ENCODE measurements around the gene BOLA2B. TPM values are rescaled to one million over a fixed set of nuclear protein-coding genes. Genes with fewer than 3 reads are reported as not detected.
"Not testable (repeated sequence)": the region's sequence is repeated elsewhere in the genome, so short reads cannot be mapped to it uniquely, and the experiment has no call there.

BOLA2B gene
- total RNA-seq, 1 donor from 2014 or later, result 225 TPM

DNA sequence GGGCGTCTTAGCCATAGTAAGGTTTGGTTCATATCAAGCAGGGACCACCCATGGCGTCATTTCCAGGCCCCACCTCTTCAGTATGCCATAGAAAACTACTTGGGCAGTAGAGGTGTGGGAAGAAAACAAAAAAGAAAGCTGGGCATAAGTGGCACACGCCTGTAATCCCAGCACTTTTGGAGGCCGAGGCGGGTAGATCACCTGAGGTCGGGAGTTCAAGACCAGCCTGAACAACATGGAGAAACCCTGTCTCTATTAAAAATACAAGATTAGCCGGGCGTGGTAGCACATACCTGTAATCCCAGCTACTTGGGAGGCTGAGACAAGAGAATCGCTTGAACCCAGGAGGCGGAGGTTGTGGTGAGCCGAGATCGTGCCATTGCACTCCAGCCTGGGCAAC, 2.3 kb downstream of the BOLA2B start:
- H3K27me3 Mint-ChIP-seq (ENCODE audit: low read depth); H3K4me3 Mint-ChIP-seq (ENCODE audit: low read depth); H3K27ac Mint-ChIP-seq; DNase-seq (ENCODE audit: low spot score); intact Hi-C loops (cut with micrococcal nuclease); H3K9me3 Mint-ChIP-seq: not testable (repeated sequence)
- H3K4me1 Mint-ChIP-seq (ENCODE audit: low read depth), result peaks cover 11% of the 10 kb centered on the region
- peaks cover 21% of the 10 kb centered on the region for H3K36me3 Mint-ChIP-seq (ENCODE audit: low read depth)

DNA sequence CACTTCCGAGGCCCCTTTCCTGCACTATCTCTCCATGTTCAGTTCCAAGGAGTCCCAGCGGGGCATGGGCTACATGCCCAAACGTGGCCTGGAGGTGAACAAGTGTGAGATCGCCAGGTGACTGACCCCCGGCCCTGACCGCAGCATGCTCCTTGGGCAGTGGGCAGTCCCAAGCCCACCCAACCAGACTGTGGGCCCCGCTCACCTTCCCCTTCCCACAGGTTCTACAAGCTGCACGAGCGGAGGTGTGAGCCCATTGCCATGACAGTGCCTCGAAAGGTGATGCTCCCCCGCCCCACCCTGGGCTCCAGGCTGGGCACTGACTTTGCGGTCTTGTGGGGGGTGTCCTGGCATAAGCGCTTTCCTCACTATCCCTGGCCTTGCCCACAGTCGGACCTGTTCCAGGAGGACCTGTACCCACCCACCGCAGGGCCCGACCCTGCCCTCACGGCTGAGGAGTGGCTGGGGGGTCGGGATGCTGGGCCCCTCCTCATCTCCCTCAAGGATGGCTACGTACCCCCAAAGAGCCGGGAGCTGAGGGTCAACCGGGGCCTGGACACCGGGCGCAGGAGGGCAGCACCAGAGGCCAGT, 5.4 kb downstream of the BOLA2B start:
- no peak for DNase-seq (ENCODE audit: low spot score)
- Mint-ChIP-seq H3K27me3 (ENCODE audit: low read depth) (no peaks in the 10 kb centered on the region), H3K36me3 (ENCODE audit: low read depth) (peaks cover 45% of the 10 kb centered on the region), H3K4me1 (ENCODE audit: low read depth) (peaks cover 14% of the 10 kb centered on the region), H3K27ac (no peak overlapping the region), H3K4me3 (ENCODE audit: low read depth) (no peak overlapping the region), H3K9me3 (no peaks in the 10 kb centered on the region)
- intact Hi-C loops (cut with micrococcal nuclease), result no loop called here

DNA sequence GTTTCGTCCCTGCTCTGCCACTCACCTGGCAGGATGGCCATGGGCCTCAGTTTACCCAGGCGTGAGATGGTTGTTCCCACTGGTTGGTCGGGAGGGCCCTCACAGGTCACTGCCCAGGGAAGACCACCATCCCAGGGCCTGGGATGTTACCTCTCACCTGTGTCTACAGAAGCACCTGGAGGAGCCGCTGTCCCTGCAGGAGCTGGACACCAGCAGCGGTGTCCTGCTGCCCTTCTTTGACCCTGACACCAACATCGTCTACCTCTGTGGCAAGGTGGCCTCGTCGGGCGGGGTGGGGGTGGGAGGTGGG, 6.0 kb downstream of the BOLA2B start:
- Mint-ChIP-seq H3K4me1 (ENCODE audit: low read depth) (peaks cover 15% of the 10 kb centered on the region), H3K27ac (peak overlapping the region; percentile 97), H3K4me3 (ENCODE audit: low read depth) (peak overlapping the region; percentile 100), H3K9me3 (no peaks in the 10 kb centered on the region), H3K36me3 (ENCODE audit: low read depth) (peaks cover 45% of the 10 kb centered on the region), H3K27me3 (ENCODE audit: low read depth) (no peaks in the 10 kb centered on the region)
- DNase-seq (ENCODE audit: low spot score), result no peak
- intact Hi-C loops (cut with micrococcal nuclease), result no loop called here

DNA sequence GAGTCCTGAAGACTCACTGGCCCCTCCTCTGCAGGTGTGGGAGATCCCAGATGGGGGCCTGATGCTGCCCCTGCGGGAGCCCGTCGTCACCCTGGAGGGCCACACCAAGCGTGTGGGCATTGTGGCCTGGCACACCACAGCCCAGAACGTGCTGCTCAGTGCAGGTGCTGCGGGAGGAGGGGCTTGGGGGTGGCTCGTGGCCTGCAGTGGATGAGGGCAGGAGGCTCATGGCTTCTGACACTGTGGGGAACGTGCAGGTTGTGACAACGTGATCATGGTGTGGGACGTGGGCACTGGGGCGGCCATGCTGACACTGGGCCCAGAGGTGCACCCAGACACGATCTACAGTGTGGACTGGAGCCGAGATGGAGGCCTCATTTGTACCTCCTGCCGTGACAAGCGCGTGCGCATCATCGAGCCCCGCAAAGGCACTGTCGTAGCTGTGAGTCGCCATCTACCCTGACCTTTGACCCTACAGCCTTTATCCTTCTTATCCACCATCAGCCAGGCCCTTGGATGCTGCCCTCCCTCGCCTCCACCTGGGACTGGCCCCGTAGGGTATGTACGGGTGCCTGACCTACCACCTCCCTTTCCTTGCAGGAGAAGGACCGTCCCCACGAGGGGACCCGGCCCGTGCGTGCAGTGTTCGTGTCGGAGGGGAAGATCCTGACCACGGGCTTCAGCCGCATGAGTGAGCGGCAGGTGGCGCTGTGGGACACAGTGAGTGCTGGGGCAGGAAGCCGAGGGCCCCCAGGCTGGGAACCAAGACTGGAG, 6.5 kb downstream of the BOLA2B start:
- Mint-ChIP-seq H3K27ac (peak overlapping the region; percentile 97), H3K27me3 (ENCODE audit: low read depth) (no peaks in the 10 kb centered on the region), H3K4me1 (ENCODE audit: low read depth) (peaks cover 20% of the 10 kb centered on the region), H3K36me3 (ENCODE audit: low read depth) (peaks cover 45% of the 10 kb centered on the region), H3K9me3 (no peaks in the 10 kb centered on the region), H3K4me3 (ENCODE audit: low read depth) (peak overlapping the region; percentile 100)
- DNase-seq (ENCODE audit: low spot score), result peak; percentile 81
- intact Hi-C loops (cut with micrococcal nuclease), result no loop called here

DNA sequence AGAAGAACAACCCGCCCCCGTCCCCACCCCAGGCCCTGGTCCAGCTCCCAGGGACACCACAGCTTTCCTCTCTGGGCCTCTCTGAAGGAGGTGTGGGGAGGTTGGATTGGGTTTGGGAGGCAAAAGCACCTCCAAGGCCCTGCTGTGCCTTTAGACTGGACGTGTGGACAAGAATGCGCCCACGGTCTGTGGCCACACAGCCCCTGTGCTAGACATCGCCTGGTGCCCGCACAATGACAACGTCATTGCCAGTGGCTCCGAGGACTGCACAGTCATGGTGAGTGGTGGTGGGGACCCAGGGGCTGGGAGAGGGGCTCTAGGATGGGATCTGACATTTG, 7.1 kb downstream of the BOLA2B start:
- intact Hi-C loops (cut with micrococcal nuclease), result no loop called here
- Mint-ChIP-seq H3K4me1 (ENCODE audit: low read depth) (peaks cover 21% of the 10 kb centered on the region), H3K9me3 (no peaks in the 10 kb centered on the region), H3K27me3 (ENCODE audit: low read depth) (no peaks in the 10 kb centered on the region), H3K36me3 (ENCODE audit: low read depth) (peaks cover 45% of the 10 kb centered on the region), H3K27ac (peak overlapping the region; percentile 97), H3K4me3 (ENCODE audit: low read depth) (peak overlapping the region; percentile 100)
- DNase-seq (ENCODE audit: low spot score), result peak; percentile 15

DNA sequence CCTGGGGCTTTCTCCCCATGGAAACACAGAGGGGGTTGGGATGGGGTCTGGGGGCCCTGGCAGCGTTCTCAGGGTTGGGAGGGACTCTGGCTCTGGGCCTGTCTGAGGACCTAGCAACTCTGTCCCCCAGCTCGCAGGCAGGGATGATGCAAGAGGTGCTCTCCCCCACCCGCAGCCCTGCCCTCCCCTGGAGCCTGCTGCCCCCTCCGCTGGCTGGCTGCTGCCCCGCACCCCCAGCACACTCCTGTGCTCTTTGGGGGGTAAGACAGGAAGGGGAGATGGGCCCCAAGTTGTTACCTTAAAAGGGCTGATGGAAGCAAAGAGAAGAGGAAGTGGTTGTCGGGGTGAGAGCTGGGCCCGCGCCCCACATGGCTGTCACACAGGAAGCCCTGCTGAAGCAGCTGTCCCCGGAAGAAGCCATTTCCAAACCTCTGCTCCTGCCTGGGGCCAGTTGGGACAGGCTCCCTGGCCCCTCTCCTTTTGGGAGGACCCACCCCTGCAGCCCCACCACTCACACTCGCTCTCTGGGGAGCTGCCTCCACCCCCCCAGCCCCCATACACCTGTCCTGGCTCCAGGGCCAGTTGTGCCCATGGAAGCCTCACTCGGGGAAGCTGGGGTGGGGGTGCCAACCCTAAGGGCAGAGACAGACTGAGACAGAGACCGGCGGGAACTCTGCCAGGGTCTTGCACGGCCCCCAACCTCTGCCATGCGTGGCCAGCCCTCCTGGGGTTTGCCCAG, 7.6 kb downstream of the BOLA2B start:
- Mint-ChIP-seq H3K4me3 (ENCODE audit: low read depth) (peak overlapping the region; percentile 100), H3K36me3 (ENCODE audit: low read depth) (peaks cover 45% of the 10 kb centered on the region), H3K27ac (peak overlapping the region; percentile 97), H3K9me3 (no peaks in the 10 kb centered on the region), H3K4me1 (ENCODE audit: low read depth) (peaks cover 23% of the 10 kb centered on the region), H3K27me3 (ENCODE audit: low read depth) (no peaks in the 10 kb centered on the region)
- DNase-seq (ENCODE audit: low spot score), result peak; percentile 83
- intact Hi-C loops (cut with micrococcal nuclease), result no loop called here

DNA sequence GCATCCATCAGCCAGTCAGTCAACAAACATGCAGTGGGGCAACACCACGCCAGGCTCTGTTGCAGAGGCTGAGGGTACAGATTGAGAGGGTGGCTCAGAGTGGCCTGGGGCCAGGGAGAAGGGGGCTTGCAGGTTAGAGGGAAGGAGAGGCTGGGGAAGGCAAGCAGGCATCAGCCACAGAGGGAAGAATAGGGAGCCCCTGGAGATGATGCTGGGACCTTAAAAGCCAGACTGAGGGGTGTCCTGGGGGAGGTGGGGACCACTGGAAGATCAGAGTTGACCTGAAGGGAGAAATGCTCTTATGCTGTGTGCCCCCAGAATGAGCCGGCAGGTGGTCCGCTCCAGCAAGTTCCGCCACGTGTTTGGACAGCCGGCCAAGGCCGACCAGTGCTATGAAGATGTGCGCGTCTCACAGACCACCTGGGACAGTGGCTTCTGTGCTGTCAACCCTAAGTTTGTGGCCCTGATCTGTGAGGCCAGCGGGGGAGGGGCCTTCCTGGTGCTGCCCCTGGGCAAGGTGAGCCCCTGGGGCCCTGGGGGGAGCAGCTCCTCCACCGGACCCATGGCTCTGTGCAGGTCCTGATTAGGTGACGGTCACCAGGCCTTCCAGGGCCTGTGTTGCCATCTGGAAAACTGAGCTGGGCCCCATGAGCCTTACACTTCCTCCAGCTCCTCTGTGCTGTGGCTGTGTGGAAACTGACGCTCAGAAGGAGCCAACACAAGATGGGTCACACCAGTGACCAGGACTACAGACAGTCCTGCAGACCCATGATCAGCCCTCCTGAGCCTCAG, 8.4 kb downstream of the BOLA2B start:
- H3K4me1 Mint-ChIP-seq (ENCODE audit: low read depth), result peaks cover 26% of the 10 kb centered on the region
- intact Hi-C loops (cut with micrococcal nuclease), result no loop called here
- H3K36me3 Mint-ChIP-seq (ENCODE audit: low read depth), result peaks cover 45% of the 10 kb centered on the region
- H3K9me3 Mint-ChIP-seq, result no peaks in the 10 kb centered on the region
- H3K27ac Mint-ChIP-seq, result peak overlapping the region; percentile 97
- no peaks in the 10 kb centered on the region for H3K27me3 Mint-ChIP-seq (ENCODE audit: low read depth)
- peak overlapping the region; percentile 100 for H3K4me3 Mint-ChIP-seq (ENCODE audit: low read depth)
- no peak for DNase-seq (ENCODE audit: low spot score)

DNA sequence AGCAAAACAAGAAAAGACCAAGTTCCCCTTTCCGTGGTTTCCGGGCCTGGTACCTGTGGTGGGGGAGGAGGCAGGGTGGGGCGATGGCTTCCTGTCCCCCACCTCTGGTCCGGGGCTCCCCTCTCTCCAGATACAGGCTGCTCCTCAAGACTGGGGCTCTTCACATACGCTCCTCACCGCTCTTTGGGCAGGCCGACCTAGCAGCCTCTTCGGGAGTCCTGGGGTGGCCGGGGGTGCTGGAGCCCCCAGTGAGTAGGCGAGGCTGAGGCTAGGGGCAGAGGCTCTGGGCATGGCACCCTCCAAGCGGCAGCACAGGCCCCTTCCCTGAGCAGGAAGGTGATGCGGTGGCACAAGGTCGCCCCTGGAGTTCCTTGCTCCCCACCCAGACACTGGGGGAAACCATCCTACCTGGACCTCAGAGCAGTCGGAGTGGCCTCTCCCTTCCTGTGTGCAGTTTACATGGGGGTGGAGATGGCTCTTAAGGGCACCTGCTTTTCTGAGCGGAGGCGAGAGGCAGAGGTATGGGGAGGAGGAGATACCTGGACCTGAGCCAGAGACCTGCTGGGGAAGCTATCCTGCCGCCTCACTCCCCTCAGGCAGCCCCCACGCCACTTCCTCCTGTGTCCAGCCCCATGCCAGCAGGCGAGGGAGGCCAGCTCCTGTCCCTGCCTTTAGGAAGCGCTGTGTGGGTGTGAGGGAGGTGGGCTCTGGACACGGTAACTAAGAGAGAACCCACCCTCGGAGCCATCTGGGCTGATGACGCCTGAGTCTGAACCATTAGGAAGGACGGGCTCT, 9.2 kb downstream of the BOLA2B start:
- peaks cover 26% of the 10 kb centered on the region for H3K4me1 Mint-ChIP-seq (ENCODE audit: low read depth)
- no peaks in the 10 kb centered on the region for H3K9me3 Mint-ChIP-seq
- peaks cover 45% of the 10 kb centered on the region for H3K36me3 Mint-ChIP-seq (ENCODE audit: low read depth)

DNA sequence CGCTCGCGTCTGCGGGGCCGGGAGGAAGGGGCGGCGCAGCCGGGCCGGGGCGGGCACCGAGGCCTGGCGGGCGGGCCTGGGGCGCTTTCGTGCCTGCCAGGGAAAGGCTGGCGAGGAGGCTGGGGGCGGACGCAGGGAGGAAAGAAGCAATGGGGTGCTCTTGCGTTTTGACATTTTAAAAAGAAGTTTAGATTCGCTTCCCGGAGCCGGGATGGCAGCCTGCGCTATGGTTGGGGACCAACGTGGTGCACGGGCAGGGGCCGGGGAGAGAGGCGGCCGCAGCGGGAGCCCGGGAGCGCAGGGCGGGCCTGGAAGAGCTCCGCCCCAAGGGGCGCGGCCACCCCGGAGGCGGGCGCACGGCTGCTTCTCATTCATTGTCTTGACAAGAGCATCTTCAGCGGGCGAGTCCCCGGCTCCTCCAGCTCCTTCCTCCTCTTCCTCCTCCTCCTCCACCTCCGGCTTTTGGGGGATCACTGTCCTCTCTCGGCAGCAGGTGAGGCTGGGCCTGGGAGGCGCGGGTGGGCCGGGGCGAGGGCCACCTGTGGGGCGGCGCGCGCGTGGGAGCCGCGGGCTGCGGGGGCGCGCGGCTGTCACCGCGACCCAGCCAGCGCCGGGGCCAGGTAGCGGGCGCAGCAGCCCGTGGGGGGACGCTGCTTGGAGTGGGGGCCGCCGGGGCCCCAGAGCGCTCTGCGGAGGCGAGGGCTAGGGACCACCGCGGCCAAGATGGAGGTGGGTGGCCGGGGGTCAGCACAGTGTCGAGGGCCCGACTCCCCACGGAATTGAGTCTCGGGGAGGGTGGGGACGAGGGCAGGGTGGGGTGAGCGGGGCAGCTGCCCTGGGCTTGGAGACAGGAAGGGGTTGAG, 10.0 kb downstream of the BOLA2B start, which contains the start of gene CORO1A:
TSS of gene CORO1A (plus strand) at position 370 of the 863 bp plus-strand sequence. CDS start 1,608 bp downstream, outside the sequence.
- Mint-ChIP-seq H3K27me3 (ENCODE audit: low read depth) (no peaks in the 10 kb centered on the region), H3K4me3 (ENCODE audit: low read depth) (peak within 1 kb of the TSS; percentile 100), H3K27ac (peak within 1 kb of the TSS; percentile 97), H3K4me1 (ENCODE audit: low read depth) (peaks cover 26% of the 10 kb centered on the region), H3K9me3 (no peaks in the 10 kb centered on the region), H3K36me3 (ENCODE audit: low read depth) (peaks cover 45% of the 10 kb centered on the region)
- peak; percentile 85 for DNase-seq (ENCODE audit: low spot score)
- intact Hi-C loops (cut with micrococcal nuclease), result no loop called here

More for the DNA sequence above, 9.2 kb downstream of the BOLA2B start:
- intact Hi-C loops (cut with micrococcal nuclease), result no loop called here
- DNase-seq (ENCODE audit: low spot score), result peak; percentile 81
- Mint-ChIP-seq H3K4me3 (ENCODE audit: low read depth) (peak overlapping the region; percentile 100), H3K27ac (peak overlapping the region; percentile 97), H3K27me3 (ENCODE audit: low read depth) (no peaks in the 10 kb centered on the region)

DNA sequence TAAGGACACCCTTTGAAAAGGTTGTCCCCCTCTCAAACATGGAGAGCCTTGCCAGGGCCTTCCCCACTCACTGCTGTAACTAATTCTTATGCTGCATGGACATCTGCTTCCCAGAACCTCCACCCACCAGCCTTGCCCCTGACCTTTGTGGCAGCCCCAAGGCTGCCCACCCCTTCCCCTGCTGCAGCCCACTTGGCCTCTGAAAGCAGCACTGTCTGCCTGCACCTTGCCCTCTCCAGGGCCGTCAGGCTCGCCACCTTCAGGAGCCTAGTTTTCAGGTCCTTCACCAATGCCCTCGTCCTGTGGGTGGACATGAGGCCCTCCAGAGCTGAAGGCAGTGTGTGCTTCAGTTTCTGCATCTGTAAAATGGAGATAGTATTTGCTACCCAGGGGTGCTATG, 12.7 kb downstream of the BOLA2B start:
- Mint-ChIP-seq H3K36me3 (ENCODE audit: low read depth) (peaks cover 20% of the 10 kb centered on the region), H3K4me1 (ENCODE audit: low read depth) (peaks cover 16% of the 10 kb centered on the region), H3K4me3 (ENCODE audit: low read depth) (no peak overlapping the region), H3K27me3 (ENCODE audit: low read depth) (no peaks in the 10 kb centered on the region), H3K9me3 (no peaks in the 10 kb centered on the region), H3K27ac (no peak overlapping the region)
- no peak for DNase-seq (ENCODE audit: low spot score)
- intact Hi-C loops (cut with micrococcal nuclease), result no loop called here

DNA sequence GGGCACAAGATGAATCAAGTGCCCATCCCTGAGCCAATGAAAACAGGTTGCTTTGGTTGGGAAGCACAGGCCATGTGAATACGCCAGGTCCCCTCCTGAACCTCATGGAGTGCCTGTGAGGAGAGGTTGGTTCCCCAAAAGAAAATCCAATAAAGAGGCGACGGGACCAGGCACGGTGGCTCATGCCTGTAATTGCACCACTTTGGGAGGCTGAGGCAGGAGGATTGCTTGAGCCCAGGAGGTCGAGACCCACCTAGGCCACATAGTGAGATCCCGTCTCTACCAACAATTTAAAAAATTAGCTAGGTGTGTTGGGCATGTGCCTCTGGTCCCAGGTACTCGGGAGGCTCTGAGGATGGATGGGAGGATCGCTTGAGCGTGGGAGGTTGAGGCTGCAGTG, 13.5 kb downstream of the BOLA2B start:
- H3K27me3 Mint-ChIP-seq (ENCODE audit: low read depth), result no peaks in the 10 kb centered on the region
- H3K9me3 Mint-ChIP-seq, result no peaks in the 10 kb centered on the region
- peaks cover 15% of the 10 kb centered on the region for H3K4me1 Mint-ChIP-seq (ENCODE audit: low read depth)
- no peak overlapping the region for H3K27ac Mint-ChIP-seq
- H3K36me3 Mint-ChIP-seq (ENCODE audit: low read depth), result peaks cover 12% of the 10 kb centered on the region
- intact Hi-C loops (cut with micrococcal nuclease), result no loop called here
- no peak for DNase-seq (ENCODE audit: low spot score)
- no peak overlapping the region for H3K4me3 Mint-ChIP-seq (ENCODE audit: low read depth)

Measured in activated T-helper 2 cell treated with anti-CD3 and anti-CD28 coated beads, Interferon-gamma antibody, Interleukin-2, Interleukin-4, amounts not matched to agents 10 μg/mL and 5 μg/mL and 100 μg/mL, durations not matched to agents 14 hours and 24 hours and 36 hours (primary cell).